Smooth muscle cell (in vitro differentiated cells): Measurements from ENCODE around the gene CLCNKB. TPM values are rescaled to one million over a fixed set of nuclear protein-coding genes. Genes with fewer than 3 reads are reported as not detected.

Source experiments
- DNase-seq: peaks from one replicate; lab custom pipeline; 2025; ENCODE audit not compliant: unreplicated experiment; lab: John Stamatoyannopoulos, UW
- H2AFZ ChIP-seq: fragments of 200-600 bp; sonication (generic); 2 replicates; pipeline ENCODE4 v1.6.0; 2016; ENCODE audit warnings: antibody characterized with exemption, low read depth, mild to moderate bottlenecking
- H3F3A ChIP-seq: fragments of 200-600 bp; sonication (generic); 2 replicates; pipeline ENCODE4 v1.6.0; 2017; ENCODE audit warnings: antibody characterized with exemption, low read depth
- H3K27ac ChIP-seq: fragments of 200-600 bp; sonication (generic); 2 replicates; pipeline ENCODE4 v1.5.1; 2016; ENCODE audit warnings: low read depth, mild to moderate bottlenecking
- H3K27me3 ChIP-seq: fragments of 200-600 bp; sonication (generic); 2 replicates; pipeline ENCODE4 v1.6.1; 2016; ENCODE audit warnings: low read depth, mild to moderate bottlenecking
- H3K36me3 ChIP-seq: fragments of 200-600 bp; sonication (generic); 2 replicates; pipeline ENCODE4 v1.5.1; 2016; ENCODE audit warnings: low read depth
- H3K4me1 ChIP-seq: fragments of 200-600 bp; sonication (generic); 2 replicates; pipeline ENCODE4 v1.5.1; 2016; ENCODE audit warnings: low read depth
- H3K4me2 ChIP-seq: fragments of 200-600 bp; sonication (generic); 2 replicates; pipeline ENCODE4 v1.6.0; 2016; ENCODE audit warnings: mild to moderate bottlenecking
- H3K4me3 ChIP-seq: fragments of 200-600 bp; sonication (generic); 2 replicates; pipeline ENCODE4 v1.5.1; 2016; ENCODE audit warnings: mild to moderate bottlenecking
- H3K79me2 ChIP-seq: fragments of 200-600 bp; sonication (generic); 2 replicates; pipeline ENCODE4 v1.6.0; 2016; ENCODE audit warnings: low read depth, mild to moderate bottlenecking
- H3K9ac ChIP-seq: fragments of 200-600 bp; sonication (generic); 2 replicates; pipeline ENCODE4 v1.6.0; 2016; ENCODE audit warnings: low read depth
- H3K9me3 ChIP-seq: fragments of 200-600 bp; sonication (generic); replicated peaks from 2 replicates; pipeline ENCODE4 v1.5.1; 2016; ENCODE audit warnings: low read depth
- H4K20me1 ChIP-seq: fragments of 200-600 bp; sonication (generic); 2 replicates; pipeline ENCODE4 v1.6.0; 2016; ENCODE audit warnings: low read depth
- CTCF ChIP-seq: fragments of 200-600 bp; sonication (generic); IDR thresholded peaks from 2 replicates; pipeline ENCODE4 v1.5.1; 2017; ENCODE audit warnings: borderline replicate concordance, mild to moderate bottlenecking, antibody characterized with exemption; ENCODE audit not compliant: insufficient read depth, poor library complexity, severe bottlenecking
- WGBS: methylation state at CpG from one replicate; pipeline ENCODE4 v1.1.7; 2016; ENCODE audit warnings: low lambda C conversion rate; 5-methylcytosine and 5-hydroxymethylcytosine counted together
- polyA plus RNA-seq: library from polyadenylated mRNA; unstranded; fragments of >200 nt; fragmentation: Nextera tagmentation; extraction: Ambion mirVana; gene quantifications from 2 replicates; pipeline ENCODE4 v1.2.1, GENCODE V29; 2016
- total RNA-seq: library from RNA; depleted of rRNA; stranded (reverse); fragments of >200 nt; gene quantifications from 2 replicates; pipeline ENCODE4 v1.2.3, GENCODE V29; 2014

The CLCNKB gene
- total and polyA plus RNA-seq, 2 experiments from 2014 or later = 0.76 to 0.86 TPM

GRCh38 chr1:16070640-16071355 lies 27.2 kb downstream of the CLCNKB start:
- H3K27me3 ChIP-seq = peaks cover 10% of the 10 kb centered on the region
- H3K9ac ChIP-seq = no peak overlapping the region
- no peak overlapping the region for H2AFZ ChIP-seq
- DNase-seq = no peak
- TF ChIP-seq CTCF = no peak
- no peak overlapping the region for H3K4me2 ChIP-seq
- peaks cover 17% of the 10 kb centered on the region for H3K4me1 ChIP-seq
- WGBS = 92% methylated on average over 9 of the region's 9 CpGs
- no peaks in the 10 kb centered on the region for H3K36me3 ChIP-seq
- H3K79me2 ChIP-seq = no peaks in the 10 kb centered on the region
- H3F3A ChIP-seq = no peaks in the 10 kb centered on the region
- no peaks in the 10 kb centered on the region for H3K9me3 ChIP-seq
- no peak overlapping the region for H3K4me3 ChIP-seq
- no peaks in the 10 kb centered on the region for H4K20me1 ChIP-seq
- no peak overlapping the region for H3K27ac ChIP-seq

GRCh38 chr1:16071614-16072013 lies 28.0 kb downstream of the CLCNKB start:
- H3K9ac ChIP-seq = no peak overlapping the region
- H3K79me2 ChIP-seq = no peaks in the 10 kb centered on the region
- H3K9me3 ChIP-seq = no peaks in the 10 kb centered on the region
- no peak overlapping the region for H2AFZ ChIP-seq
- peaks cover 17% of the 10 kb centered on the region for H3K4me1 ChIP-seq
- no peak overlapping the region for H3K4me2 ChIP-seq
- H4K20me1 ChIP-seq = no peaks in the 10 kb centered on the region
- no peak for DNase-seq
- no peaks in the 10 kb centered on the region for H3F3A ChIP-seq
- over 99% methylated on average over 6 of the region's 6 CpGs for WGBS
- no peak overlapping the region for H3K4me3 ChIP-seq
- H3K36me3 ChIP-seq = no peaks in the 10 kb centered on the region
- TF ChIP-seq CTCF = no peak
- H3K27ac ChIP-seq = no peak overlapping the region
- peaks cover 10% of the 10 kb centered on the region for H3K27me3 ChIP-seq

GRCh38 chr1:16072095-16072494 lies 28.5 kb downstream of the CLCNKB start:
- Histone ChIP-seq H3F3A (no peaks in the 10 kb centered on the region), H3K36me3 (no peaks in the 10 kb centered on the region), H3K27ac (no peak overlapping the region), H3K9ac (no peak overlapping the region), H3K4me2 (no peak overlapping the region), H3K27me3 (peaks cover 10% of the 10 kb centered on the region), H3K9me3 (no peaks in the 10 kb centered on the region), H2AFZ (no peak overlapping the region), H3K4me1 (peaks cover 17% of the 10 kb centered on the region), H4K20me1 (no peaks in the 10 kb centered on the region), H3K4me3 (no peak overlapping the region), H3K79me2 (no peaks in the 10 kb centered on the region)
- 78% methylated on average over 5 of the region's 5 CpGs for WGBS
- no peak for TF ChIP-seq CTCF
- no peak for DNase-seq
